Prostate gland (tissue), 2 donors: ENCODE data around the gene KDM4B. TPM values are rescaled to one million over a fixed set of nuclear protein-coding genes. Genes with fewer than 3 reads are reported as not detected.

Source experiments
- DNase-seq: peaks from one replicate; pipeline ENCODE4 v3.0.0-alpha.2; 2019; ENCODE audit warnings: low spot score
- H3K27ac ChIP-seq, 2 donors: fragments of 200-600 bp; sonication (generic); 2 replicates each; pipeline ENCODE4 v1.5.1; 2017 to 2019
- H3K27me3 ChIP-seq: fragments of 200-600 bp; sonication (generic); replicated peaks from 2 replicates; pipeline ENCODE4 v1.5.1; 2019; ENCODE audit not compliant: insufficient read depth
- H3K36me3 ChIP-seq, 2 donors: fragments of 200-600 bp; sonication (generic); 1 replicate in 1 of 2; 2 replicates in 1 of 2; pipeline versions ENCODE4 v1.5.1 to v1.8.1; 2017 to 2019
- H3K4me1 ChIP-seq: fragments of 200-600 bp; sonication (generic); replicated peaks from 2 replicates; pipeline ENCODE4 v1.5.1; 2019
- H3K4me3 ChIP-seq, 2 donors: fragments of 200-600 bp; sonication (generic); 2 replicates each; pipeline ENCODE4 v1.5.1; 2017 to 2019
- H3K9me3 ChIP-seq: fragments of 200-600 bp; sonication (generic); 2 replicates; pipeline ENCODE4 v1.5.1; 2017
- POLR2A ChIP-seq: fragments of 450-650 bp; IDR thresholded peaks from one replicate; pipeline ENCODE4 v1.6.1; 2016; ENCODE audit warnings: antibody characterized with exemption, mild to moderate bottlenecking
- POLR2AphosphoS5 ChIP-seq: sonication (generic); formaldehyde crosslinking; IDR thresholded peaks from one replicate; pipeline ENCODE4 v1.6.1; 2017; ENCODE audit warnings: antibody characterized with exemption
- WGBS: methylation state at CpG from one replicate; pipeline ENCODE4 v1.1.5; 2018; 5-methylcytosine and 5-hydroxymethylcytosine counted together
- intact Hi-C: fragments of 100-400 bp; cut with DNase I; formaldehyde crosslinking; loops from one replicate; pipeline ENCODE4 v1.14.2; 2022
- total RNA-seq, 2 donors: library from RNA; depleted of rRNA; stranded (reverse); fragments of >200 nt; gene quantifications; one replicate each; pipeline ENCODE4 v1.1.0, GENCODE V29; 2016
- TF ChIP-seq, protein P1 (sequence below), 4 experiments: fragments of 200-600 bp in 2 of 4; fragments of 450-650 bp in 2 of 4; sonication (generic) in 2 of 4; IDR thresholded peaks; 1 replicate in 3 of 4; 2 replicates in 1 of 4; pipeline ENCODE4 v1.5.1; 2016 to 2019; ENCODE audit warnings: antibody characterized with exemption in 4 of 4, mild to moderate bottlenecking in 2 of 4, moderate library complexity in 2 of 4

The KDM4B gene
- total RNA-seq, 2 donors from 2014 or later = 74.6 to 136 TPM

DNA sequence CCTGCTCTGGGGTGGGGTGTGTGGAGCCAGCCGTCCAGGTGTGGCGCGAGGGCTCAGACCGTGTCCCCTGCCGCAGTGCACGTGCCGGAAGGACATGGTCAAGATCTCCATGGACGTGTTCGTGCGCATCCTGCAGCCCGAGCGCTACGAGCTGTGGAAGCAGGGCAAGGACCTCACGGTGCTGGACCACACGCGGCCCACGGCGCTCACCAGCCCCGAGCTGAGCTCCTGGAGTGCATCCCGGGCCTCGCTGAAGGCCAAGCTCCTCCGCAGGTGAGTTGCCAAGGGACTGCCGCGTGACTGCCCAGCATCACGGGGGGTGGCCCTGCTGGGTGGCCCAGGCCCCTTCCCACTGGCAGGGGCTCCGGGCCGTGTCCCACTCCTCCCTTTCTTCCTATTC is 141.6 kb downstream of the KDM4B start:
- H3K9me3 ChIP-seq = no peaks in the 10 kb centered on the region

GRCh38 chr19:5111051-5111450 is 142.1 kb downstream of the KDM4B start:
- 90% methylated on average over 21 of the region's 21 CpGs for WGBS
- peaks cover 0 to 3% of the 10 kb centered on the region in 2 donors for H3K36me3 ChIP-seq
- no peak overlapping the region for H3K27ac ChIP-seq
- intact Hi-C loops = no loop called here
- no peak for DNase-seq
- no peaks in the 10 kb centered on the region for H3K9me3 ChIP-seq
- TF ChIP-seq, protein P1, sequence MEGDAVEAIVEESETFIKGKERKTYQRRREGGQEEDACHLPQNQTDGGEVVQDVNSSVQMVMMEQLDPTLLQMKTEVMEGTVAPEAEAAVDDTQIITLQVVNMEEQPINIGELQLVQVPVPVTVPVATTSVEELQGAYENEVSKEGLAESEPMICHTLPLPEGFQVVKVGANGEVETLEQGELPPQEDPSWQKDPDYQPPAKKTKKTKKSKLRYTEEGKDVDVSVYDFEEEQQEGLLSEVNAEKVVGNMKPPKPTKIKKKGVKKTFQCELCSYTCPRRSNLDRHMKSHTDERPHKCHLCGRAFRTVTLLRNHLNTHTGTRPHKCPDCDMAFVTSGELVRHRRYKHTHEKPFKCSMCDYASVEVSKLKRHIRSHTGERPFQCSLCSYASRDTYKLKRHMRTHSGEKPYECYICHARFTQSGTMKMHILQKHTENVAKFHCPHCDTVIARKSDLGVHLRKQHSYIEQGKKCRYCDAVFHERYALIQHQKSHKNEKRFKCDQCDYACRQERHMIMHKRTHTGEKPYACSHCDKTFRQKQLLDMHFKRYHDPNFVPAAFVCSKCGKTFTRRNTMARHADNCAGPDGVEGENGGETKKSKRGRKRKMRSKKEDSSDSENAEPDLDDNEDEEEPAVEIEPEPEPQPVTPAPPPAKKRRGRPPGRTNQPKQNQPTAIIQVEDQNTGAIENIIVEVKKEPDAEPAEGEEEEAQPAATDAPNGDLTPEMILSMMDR (IDR thresholded peaks at IDR 0.05) = no peak
- no peak for TF ChIP-seq POLR2AphosphoS5
- TF ChIP-seq POLR2A = no peak
- H3K4me1 ChIP-seq = no peaks in the 10 kb centered on the region
- H3K4me3 ChIP-seq = no peak overlapping the region
- H3K27me3 ChIP-seq = no peaks in the 10 kb centered on the region

More for the DNA sequence above, 141.6 kb downstream of the KDM4B start:
- TF ChIP-seq, protein P1 (IDR thresholded peaks at IDR 0.05) = no peak
- TF ChIP-seq POLR2AphosphoS5 = no peak
- no peak for TF ChIP-seq POLR2A
- H3K27ac ChIP-seq = no peak overlapping the region
- no peaks in the 10 kb centered on the region for H3K27me3 ChIP-seq
- DNase-seq = no peak
- H3K4me1 ChIP-seq = no peaks in the 10 kb centered on the region
- WGBS = 92% methylated on average over 26 of the region's 27 CpGs
- peaks cover 0 to 3% of the 10 kb centered on the region in 2 donors for H3K36me3 ChIP-seq
- intact Hi-C loops = no loop called here
- no peak overlapping the region for H3K4me3 ChIP-seq

GRCh38 chr19:5112175-5112574 is 143.3 kb downstream of the KDM4B start:
- H3K27me3 ChIP-seq = no peaks in the 10 kb centered on the region
- intact Hi-C loops = no loop called here
- H3K4me1 ChIP-seq = no peaks in the 10 kb centered on the region
- H3K27ac ChIP-seq = no peak overlapping the region
- no peak for DNase-seq
- H3K9me3 ChIP-seq = no peaks in the 10 kb centered on the region
- H3K4me3 ChIP-seq = no peak overlapping the region
- 91% methylated on average over 6 of the region's 6 CpGs for WGBS
- TF ChIP-seq POLR2AphosphoS5 (no peak), POLR2A (no peak)
- TF ChIP-seq, protein P1 (IDR thresholded peaks at IDR 0.05) = no peak
- no peaks in the 10 kb centered on the region for H3K36me3 ChIP-seq

GRCh38 chr19:5112681-5113575 is 144.0 kb downstream of the KDM4B start:
- TF ChIP-seq, protein P1 (IDR thresholded peaks at IDR 0.05) = no peak
- TF ChIP-seq POLR2AphosphoS5 = no peak
- TF ChIP-seq POLR2A = no peak
- Histone ChIP-seq H3K27ac (no peak overlapping the region), H3K4me3 (no peak overlapping the region), H3K27me3 (no peaks in the 10 kb centered on the region), H3K4me1 (no peaks in the 10 kb centered on the region), H3K9me3 (no peaks in the 10 kb centered on the region), H3K36me3 (no peaks in the 10 kb centered on the region)
- WGBS = 77% methylated on average over 27 of the region's 27 CpGs
- intact Hi-C loops = no loop called here
- no peak for DNase-seq
